ENCODE data around the gene LMF1.

Gene LMF1

DNA sequence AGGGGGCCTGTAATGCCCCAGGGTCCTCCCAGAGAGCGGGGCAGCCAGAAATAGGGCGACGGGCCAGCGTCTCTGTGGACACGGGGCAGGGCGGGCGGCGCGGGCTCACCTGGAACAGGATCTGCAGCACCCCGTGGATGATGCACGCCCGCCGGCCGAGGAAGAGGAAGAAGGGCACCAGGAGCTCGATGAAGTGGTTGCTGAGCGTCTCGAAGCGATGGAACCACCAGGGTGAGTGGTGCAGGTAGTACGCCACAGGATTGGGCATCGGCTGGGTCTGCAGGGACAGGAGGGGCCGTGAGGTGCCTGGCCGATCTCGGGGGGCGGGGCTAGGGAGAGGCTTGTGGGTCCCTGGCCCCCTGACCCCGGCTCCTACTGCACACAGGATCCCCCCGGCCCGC, 91.3 kb downstream of the LMF1 start:
- no peak overlapping the region for H3K4me3 ChIP-seq (ENCODE audit: low read depth, low read length)
- TF ChIP-seq POLR2A (IDR thresholded peaks at IDR 0.05; ENCODE audit: extremely low read depth, insufficient read length): no peak
- no peak for TF ChIP-seq MYC (IDR thresholded peaks at IDR 0.05; ENCODE audit: low read depth, low read length)
- TF ChIP-seq, protein P1, sequence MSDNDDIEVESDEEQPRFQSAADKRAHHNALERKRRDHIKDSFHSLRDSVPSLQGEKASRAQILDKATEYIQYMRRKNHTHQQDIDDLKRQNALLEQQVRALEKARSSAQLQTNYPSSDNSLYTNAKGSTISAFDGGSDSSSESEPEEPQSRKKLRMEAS (IDR thresholded peaks at IDR 0.05; ENCODE audit: low read depth, low read length): no peak
- TF ChIP-seq, protein P2, sequence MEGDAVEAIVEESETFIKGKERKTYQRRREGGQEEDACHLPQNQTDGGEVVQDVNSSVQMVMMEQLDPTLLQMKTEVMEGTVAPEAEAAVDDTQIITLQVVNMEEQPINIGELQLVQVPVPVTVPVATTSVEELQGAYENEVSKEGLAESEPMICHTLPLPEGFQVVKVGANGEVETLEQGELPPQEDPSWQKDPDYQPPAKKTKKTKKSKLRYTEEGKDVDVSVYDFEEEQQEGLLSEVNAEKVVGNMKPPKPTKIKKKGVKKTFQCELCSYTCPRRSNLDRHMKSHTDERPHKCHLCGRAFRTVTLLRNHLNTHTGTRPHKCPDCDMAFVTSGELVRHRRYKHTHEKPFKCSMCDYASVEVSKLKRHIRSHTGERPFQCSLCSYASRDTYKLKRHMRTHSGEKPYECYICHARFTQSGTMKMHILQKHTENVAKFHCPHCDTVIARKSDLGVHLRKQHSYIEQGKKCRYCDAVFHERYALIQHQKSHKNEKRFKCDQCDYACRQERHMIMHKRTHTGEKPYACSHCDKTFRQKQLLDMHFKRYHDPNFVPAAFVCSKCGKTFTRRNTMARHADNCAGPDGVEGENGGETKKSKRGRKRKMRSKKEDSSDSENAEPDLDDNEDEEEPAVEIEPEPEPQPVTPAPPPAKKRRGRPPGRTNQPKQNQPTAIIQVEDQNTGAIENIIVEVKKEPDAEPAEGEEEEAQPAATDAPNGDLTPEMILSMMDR (IDR thresholded peaks at IDR 0.05; ENCODE audit: low read depth, low read length): no peak
- DNase-seq (ENCODE audit: low read depth): no peak

DNA sequence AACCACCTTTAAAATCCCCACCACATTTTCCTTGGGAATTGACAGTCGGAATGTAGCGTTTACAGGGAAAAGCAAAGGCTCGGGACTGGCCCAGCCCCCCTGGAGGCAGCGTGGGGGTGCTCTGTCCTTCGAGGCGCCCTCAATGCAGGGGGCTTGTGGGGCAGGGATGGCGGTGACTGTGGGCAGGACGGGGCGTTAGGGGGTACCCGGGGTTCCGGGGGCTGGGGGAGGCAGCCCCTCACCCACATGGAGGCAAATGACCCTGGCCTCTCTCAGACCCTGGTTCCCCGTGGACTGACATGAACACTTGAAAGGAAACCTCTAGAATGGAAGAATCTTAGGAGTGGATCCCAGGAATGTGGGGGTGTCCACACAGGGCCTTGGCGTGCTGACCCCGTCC, 91.9 kb downstream of the LMF1 start:
- no peak overlapping the region for H3K4me3 ChIP-seq (ENCODE audit: low read depth, low read length)
- no peak for DNase-seq (ENCODE audit: low read depth)
- TF ChIP-seq MYC (IDR thresholded peaks at IDR 0.05; ENCODE audit: low read depth, low read length) (no peak), POLR2A (IDR thresholded peaks at IDR 0.05; ENCODE audit: extremely low read depth, insufficient read length) (no peak)
- TF ChIP-seq, protein P1 (IDR thresholded peaks at IDR 0.05; ENCODE audit: low read depth, low read length): no peak
- TF ChIP-seq, protein P2 (IDR thresholded peaks at IDR 0.05; ENCODE audit: low read depth, low read length): no peak

DNA sequence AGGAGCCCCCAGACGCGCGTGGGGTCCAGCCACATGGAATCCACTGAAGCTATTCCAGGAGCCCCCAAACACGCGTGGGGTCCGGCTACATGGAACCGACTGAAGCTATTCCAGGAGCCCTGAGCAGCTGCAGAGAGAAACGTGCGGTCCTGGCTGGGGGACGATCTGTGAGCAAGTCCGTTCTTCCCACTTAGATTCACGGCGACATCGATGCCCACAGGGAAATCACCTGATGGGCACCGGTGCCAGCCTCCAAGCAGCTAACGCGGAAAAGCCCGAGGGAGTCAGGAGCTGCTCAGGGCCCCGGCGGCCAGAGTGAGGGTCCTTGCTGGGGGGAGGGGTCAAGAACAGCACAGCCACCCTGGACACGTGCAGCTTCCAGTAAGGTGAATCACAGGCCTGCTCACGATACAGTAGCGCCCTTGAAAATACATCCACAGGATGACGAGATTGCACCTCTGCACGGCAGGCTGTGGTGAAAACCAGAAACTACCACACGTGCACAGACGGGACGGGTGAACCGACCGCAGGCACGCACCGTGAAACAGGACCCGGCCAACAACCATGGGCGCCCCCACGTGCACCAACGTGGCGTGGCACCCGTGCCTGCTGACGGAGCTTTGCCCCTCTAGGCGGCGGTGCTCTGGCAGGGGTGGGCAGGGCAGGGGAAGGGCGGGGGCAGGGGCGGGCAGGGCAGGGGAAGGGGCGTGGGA, 92.6 kb downstream of the LMF1 start:
- no peak overlapping the region for H3K4me3 ChIP-seq (ENCODE audit: low read depth, low read length)
- DNase-seq (ENCODE audit: low read depth): no peak
- TF ChIP-seq, protein P1 (IDR thresholded peaks at IDR 0.05; ENCODE audit: low read depth, low read length): no peak
- TF ChIP-seq, protein P2 (IDR thresholded peaks at IDR 0.05; ENCODE audit: low read depth, low read length): no peak
- no peak for TF ChIP-seq POLR2A (IDR thresholded peaks at IDR 0.05; ENCODE audit: extremely low read depth, insufficient read length)
- no peak for TF ChIP-seq MYC (IDR thresholded peaks at IDR 0.05; ENCODE audit: low read depth, low read length)

DNA sequence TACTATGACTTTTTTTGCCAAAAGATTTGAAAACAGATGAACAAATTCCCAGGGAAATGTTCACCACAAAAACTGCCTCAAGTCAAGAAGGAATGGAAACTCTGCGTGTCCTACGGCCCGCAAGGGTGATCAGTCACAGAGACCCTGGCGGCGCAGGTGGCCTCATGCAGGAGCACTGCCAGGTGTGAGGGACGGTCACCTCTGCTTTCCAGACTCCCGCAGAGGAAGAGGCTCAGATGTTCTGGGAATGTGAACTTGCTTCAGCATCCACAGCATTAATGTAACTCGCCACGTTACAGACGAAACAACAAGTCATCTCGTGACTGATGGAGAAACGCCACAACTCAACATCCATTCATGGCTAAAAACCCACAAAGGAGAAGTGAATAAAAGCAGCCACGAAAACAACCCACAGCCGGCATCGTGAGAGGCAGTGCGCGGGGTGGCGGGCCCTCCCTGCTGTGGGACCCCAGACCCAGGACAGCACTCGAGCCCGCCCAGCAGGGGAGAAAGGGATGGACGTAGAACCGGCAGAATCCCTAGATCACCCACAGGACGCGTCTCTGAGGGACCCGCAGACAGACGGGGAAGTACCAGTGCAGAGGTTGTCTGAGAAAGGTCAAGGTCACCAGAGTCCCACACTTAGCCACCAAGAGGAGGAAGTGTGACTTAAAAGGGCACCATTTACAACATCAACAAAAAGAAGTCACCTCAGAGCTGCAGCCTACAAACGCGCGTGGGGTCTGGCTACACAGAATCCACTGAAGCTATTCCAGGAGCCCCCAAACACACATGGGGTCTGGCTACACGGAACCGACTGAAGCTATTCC, 93.3 kb downstream of the LMF1 start:
- TF ChIP-seq MYC (IDR thresholded peaks at IDR 0.05; ENCODE audit: low read depth, low read length) (no peak), POLR2A (IDR thresholded peaks at IDR 0.05; ENCODE audit: extremely low read depth, insufficient read length) (no peak)
- TF ChIP-seq, protein P2 (IDR thresholded peaks at IDR 0.05; ENCODE audit: low read depth, low read length): no peak
- TF ChIP-seq, protein P1 (IDR thresholded peaks at IDR 0.05; ENCODE audit: low read depth, low read length): no peak
- no peak overlapping the region for H3K4me3 ChIP-seq (ENCODE audit: low read depth, low read length)
- peak; percentile 18 for DNase-seq (ENCODE audit: low read depth)

DNA sequence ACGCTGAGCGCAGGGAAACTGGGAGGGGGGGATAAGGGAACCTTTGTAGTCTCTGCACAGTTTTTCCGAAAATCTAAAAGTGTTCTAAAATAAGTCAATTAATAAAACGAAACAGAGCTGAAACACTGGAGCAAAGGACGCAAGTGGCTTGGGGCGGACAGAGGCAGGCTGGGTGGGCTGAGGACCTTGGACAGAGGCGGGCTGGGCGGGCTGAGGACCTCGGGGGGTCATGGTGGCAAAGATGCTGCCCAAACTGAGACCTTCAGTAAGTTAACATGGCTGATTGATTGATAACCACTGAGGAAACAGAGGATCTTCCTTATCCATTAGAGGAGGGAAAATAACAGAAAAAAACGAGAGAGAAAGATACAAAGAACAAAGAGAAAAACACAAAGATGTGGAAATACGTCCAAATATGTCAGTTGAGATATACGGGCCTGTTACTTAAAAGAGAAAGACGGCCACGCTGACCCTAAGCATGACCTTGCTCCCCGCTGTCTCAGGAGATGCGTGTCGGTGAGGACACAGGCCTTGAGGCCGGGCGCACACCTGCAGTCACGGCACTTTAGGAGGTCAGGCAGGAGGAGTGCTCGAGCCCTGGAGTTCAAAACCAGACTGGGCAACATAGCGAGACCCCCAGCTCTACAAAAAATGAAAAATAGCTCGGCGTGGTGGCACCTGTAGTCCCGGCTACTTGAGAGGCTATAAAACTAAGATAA, 94.1 kb downstream of the LMF1 start:
- no peak overlapping the region for H3K4me3 ChIP-seq (ENCODE audit: low read depth, low read length)
- TF ChIP-seq MYC (IDR thresholded peaks at IDR 0.05; ENCODE audit: low read depth, low read length) (no peak), POLR2A (IDR thresholded peaks at IDR 0.05; ENCODE audit: extremely low read depth, insufficient read length) (no peak)
- TF ChIP-seq, protein P1 (IDR thresholded peaks at IDR 0.05; ENCODE audit: low read depth, low read length): no peak
- TF ChIP-seq, protein P2 (IDR thresholded peaks at IDR 0.05; ENCODE audit: low read depth, low read length): no peak
- no peak for DNase-seq (ENCODE audit: low read depth)
